GM04503 (cell line): Measurements from ENCODE around the gene RNF141.

Source experiments
- DNase-seq: peaks from one replicate; pipeline ENCODE4 v3.0.0-alpha.2; 2012; ENCODE audit warnings: low read depth

The RNF141 gene

GRCh38 chr11:10522921-10523320, 18.1 kb downstream of the RNF141 start:
- no peak for DNase-seq

GRCh38 chr11:10522276-10522675, 18.7 kb downstream of the RNF141 start:
- no peak for DNase-seq

DNA sequence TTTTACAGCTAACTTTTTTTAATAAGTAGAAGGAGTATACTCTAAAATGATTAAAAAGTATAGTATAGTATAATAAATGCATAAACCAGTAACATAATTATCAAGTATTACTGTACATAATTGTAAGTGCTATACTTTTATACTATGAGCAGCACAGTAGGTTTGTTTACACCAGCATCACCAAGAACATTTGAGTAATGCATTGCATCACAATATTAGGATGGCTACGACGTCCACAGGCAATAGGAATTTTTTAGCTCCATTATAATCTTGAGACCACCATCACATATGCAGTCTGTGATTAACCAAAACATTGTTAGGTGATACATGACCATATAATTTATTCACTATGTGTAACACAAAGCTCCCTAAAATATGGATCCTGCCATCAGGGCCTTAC, 20.4 kb downstream of the RNF141 start:
- no peak for DNase-seq

DNA sequence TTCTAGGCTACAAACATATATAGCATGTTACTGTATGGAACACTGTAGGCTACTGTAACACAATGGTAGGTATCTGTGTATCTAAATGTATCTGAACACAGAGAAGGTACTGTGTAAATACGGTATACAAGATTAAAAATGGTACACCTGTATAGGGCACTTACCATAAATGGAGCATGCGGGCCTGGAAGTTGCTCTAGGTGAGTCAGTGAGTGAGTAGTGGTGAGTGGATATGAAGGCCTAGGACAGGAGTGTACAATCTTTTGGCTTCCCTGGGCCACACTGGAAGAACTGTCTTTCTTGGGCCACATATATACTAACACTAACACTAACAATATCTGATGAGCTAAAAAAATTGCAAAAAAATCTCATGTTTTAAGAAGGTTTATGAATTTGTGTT, 21.4 kb downstream of the RNF141 start:
- no peak for DNase-seq

DNA sequence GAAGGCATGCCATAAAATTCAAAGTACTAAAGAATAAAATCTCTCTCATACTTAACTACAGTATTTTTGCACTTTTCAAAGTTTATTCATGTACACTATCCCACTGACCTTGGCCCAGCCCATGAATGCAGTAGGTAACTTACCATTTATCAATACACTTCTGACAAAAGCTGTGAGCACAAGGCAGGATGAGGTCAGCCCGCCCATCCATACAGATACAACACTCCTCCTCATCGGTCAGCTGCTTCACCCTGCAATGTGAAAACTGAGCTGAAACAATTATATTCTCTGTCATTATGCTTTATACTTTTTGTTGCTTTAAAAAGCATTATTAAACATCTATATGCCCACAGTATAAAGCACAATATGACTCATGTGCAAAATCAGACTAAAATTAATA, 22.1 kb downstream of the RNF141 start:
- DNase-seq, result no peak

GRCh38 chr11:10518123-10518522, 22.9 kb downstream of the RNF141 start:
- DNase-seq, result no peak

DNA sequence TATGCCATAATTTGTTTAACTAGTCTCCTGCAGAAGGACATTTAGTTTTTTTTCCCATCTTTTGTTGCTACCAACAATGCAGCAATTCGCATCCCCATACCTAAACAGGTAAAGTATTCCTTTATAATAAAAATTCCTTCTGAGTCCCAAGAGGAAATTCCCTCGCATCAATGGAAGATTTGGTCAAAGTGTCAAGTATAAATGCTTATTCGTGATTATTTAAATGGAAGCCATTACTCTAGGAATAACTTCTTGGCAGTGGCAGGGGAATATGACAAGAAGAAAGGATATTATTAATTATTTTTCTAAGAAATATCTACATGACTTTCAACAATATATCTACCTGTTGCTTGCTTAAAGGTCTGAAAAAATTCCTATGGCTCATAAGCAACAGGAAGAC, 25.6 kb downstream of the RNF141 start:
- no peak for DNase-seq

GRCh38 chr11:10514709-10515108, 26.3 kb downstream of the RNF141 start:
- DNase-seq, result no peak

DNA sequence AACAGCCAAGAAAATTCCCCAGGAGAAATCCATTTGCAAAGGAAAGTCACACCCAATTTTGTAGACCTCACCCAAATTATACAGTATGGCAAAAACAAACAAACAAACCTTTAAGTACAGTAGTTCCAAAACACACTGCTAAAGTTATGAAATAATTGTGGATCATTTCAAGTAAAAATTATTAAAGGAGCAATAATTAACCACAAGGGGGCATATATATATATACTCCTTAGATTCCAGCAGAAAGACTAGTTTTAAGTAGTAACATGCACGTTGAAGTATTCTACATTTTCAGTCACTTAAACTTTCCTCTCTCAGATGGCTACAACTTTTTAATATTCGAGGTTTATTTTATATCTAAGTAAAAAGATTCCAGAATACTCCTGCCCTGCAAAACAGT, 26.8 kb downstream of the RNF141 start:
- DNase-seq, result no peak

GRCh38 chr11:10511181-10511621, 29.8 kb downstream of the RNF141 start:
- DNase-seq, result no peak

DNA sequence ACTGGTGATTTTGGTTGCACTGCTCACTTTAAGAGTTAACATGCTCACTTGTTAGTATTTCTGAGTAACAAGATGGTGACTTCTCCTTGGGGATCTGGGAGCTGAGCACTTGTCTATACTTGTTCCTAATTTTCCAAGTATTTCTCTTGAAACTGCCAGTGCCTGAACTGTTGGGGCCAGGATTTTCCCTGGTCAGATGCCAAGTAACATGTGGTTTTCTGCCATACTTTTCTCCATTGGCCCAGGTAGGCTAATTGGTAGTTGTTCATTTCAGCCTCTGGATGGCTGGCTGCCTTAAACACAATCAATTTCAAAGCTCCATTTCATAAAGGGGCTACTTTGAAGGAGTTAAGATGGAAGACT, 35.0 kb downstream of the RNF141 start:
- DNase-seq, result no peak

DNA sequence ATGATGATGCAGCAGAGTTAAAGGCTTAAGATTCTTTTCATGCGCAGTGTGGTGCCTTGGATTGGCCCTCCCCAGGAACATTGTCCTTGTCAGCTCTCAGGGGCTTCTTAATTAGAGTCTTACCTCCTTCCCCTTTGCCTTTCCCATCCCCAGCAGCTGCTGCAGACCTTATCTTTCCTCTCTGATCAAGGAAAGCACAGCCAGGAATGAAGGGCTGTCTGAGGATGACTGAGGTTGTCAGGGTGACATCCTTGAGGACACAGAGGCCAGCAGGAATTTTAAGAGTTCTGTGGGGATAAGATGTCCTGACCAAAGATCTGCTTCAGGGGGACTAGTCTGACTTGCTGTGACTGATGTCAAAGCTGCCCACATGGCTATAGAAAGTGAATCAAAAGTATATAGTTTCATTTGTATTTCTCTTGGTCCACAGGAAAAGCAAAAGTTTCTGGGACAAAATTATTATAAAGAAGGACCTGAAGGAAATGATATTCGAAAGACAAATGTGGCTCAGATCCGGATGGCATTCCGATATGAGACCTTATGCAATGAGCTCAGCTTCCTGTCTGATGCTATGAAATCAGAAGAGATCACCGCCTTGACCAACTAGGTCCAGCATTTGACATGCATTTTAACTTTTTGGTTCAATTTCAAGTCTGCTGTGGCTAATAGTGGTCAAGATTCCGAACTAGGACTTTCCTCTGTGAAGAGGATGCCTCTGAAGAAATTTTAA, 35.5 kb downstream of the RNF141 start:
- DNase-seq, result no peak

DNA sequence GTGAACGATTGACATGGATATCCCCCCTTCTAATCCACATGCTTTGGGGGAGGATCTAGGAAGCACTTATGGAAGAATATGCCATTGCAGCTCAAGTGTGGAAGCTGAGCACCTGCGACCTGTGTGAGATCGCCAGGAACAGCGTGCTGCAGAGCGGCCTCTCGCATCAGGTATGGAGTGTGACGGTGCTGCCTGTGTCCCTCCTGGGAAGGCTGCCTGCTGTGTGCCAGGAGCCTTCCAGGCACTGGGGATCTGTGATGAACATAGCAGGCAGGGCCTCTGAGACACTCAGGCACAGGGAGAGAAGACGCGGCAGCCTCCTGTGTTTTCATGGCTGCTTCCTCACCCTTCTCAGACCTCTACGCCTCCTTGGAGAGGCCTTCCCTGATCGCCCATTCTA, 36.5 kb downstream of the RNF141 start:
- no peak for DNase-seq

- DNase-seq, result no peak
Measured at GRCh38 chr11:10503777-10504480, 37.1 kb downstream of the RNF141 start.

- no peak for DNase-seq
Measured at GRCh38 chr11:10503221-10503620, 37.8 kb downstream of the RNF141 start.

- DNase-seq, result no peak
Measured at GRCh38 chr11:10502770-10503169, 38.2 kb downstream of the RNF141 start.

- no peak for DNase-seq
Measured at GRCh38 chr11:10502065-10502680, 38.8 kb downstream of the RNF141 start.

- no peak for DNase-seq
Measured at GRCh38 chr11:10500757-10501684, 40.0 kb downstream of the RNF141 start.

GRCh38 chr11:10499874-10500601, 40.9 kb downstream of the RNF141 start:
- no peak for DNase-seq

- DNase-seq, result no peak
Measured at GRCh38 chr11:10499452-10499851, 41.5 kb downstream of the RNF141 start.

DNA sequence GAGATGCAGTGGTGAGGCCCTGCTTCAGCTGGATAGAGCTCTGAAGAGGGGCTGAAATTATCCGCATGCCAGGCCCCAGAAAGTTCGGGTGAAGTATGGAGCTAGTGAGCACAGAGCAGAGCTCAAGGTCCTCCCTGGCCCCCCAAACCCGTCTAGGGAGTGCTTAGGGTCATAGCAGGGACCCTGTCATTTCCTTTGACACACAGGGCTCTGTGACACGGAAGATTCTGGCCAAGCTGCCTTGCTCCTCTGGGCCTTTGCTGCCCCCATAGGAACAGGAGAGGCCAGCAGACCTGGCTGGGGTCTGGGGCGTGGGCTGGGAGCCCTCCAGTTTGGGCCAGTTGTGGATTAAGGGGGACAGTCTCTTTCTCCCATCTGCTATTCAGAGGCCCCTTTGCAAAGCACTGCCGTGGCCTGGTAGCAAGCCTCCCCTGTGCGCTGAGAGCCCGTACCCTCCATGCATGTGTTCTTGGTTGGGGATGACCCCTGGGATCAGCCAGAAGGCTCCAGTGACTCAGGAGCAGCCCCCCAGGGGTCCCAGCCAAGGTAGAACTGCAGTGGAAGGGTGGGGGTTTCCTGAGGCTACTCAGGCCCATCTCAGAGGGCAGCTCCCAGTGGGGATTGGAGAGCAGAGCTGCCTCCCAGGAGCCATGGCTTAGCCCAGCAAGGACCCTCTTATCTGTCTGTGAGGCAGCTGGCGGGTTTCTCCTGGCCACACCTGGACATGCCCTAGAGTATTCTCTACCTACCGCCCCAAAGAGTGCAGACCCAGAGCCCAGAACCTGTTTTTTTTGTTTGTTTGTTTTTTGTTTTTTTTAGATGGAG, 42.3 kb downstream of the RNF141 start:
- no peak for DNase-seq
